Esophagus muscularis mucosa (tissue), 4 donors: ENCODE results near the gene CHRM4. TPM values are rescaled to one million over a fixed set of nuclear protein-coding genes. Genes with fewer than 3 reads are reported as not detected.

Experiments used
- DNase-seq: peaks from one replicate; pipeline ENCODE4 v3.0.0-alpha.2; 2017; ENCODE audit errors: extremely low spot score
- H3K27ac ChIP-seq, 4 donors: fragments of 200-600 bp; sonication (generic); replicated peaks in 1 of 4; 1 replicate in 3 of 4; 2 replicates in 1 of 4; pipeline ENCODE4 v1.5.1; 2016 to 2019; ENCODE audit warnings: mild to moderate bottlenecking in 1 of 4
- H3K27me3 ChIP-seq, 4 donors: fragments of 200-600 bp; sonication (generic); one replicate each; pipeline versions ENCODE4 v1.5.1 to v1.6.0; 2016 to 2019
- H3K36me3 ChIP-seq, 4 donors: fragments of 200-600 bp; sonication (generic); one replicate each; pipeline ENCODE4 v1.5.1; 2016 to 2019
- H3K4me1 ChIP-seq, 4 donors: fragments of 200-600 bp; sonication (generic); one replicate each; pipeline ENCODE4 v1.5.1; 2016 to 2019
- H3K4me3 ChIP-seq, 4 donors: fragments of 200-600 bp; sonication (generic); 1 replicate in 2 of 4; 2 replicates in 2 of 4; pipeline ENCODE4 v1.5.1; 2016 to 2019; ENCODE audit warnings: mild to moderate bottlenecking in 4 of 4, moderate library complexity in 1 of 4
- H3K9me3 ChIP-seq, 4 donors: fragments of 200-600 bp; sonication (generic); 1 replicate in 3 of 4; 2 replicates in 1 of 4; pipeline ENCODE4 v1.5.1; 2016 to 2019
- EP300 ChIP-seq: sonication (generic); formaldehyde crosslinking; IDR thresholded peaks from one replicate; pipeline ENCODE4 v1.6.1; 2017; ENCODE audit warnings: antibody characterized with exemption
- POLR2A ChIP-seq: fragments of 450-650 bp; IDR thresholded peaks from one replicate; pipeline ENCODE4 v1.6.1; 2017; ENCODE audit warnings: antibody characterized with exemption, moderate library complexity, mild to moderate bottlenecking, low read depth
- POLR2AphosphoS5 ChIP-seq, 2 donors: sonication (generic); formaldehyde crosslinking; IDR thresholded peaks; one replicate each; pipeline ENCODE4 v1.6.1; 2017; ENCODE audit warnings: antibody characterized with exemption in 2 of 2
- WGBS: methylation state at CpG from one replicate; pipeline ENCODE4 v1.1.5; 2018; 5-methylcytosine and 5-hydroxymethylcytosine counted together
- intact Hi-C: fragments of 100-400 bp; cut with DNase I; formaldehyde crosslinking; loops from one replicate; pipeline ENCODE4 v1.15.1; 2023
- total RNA-seq, 4 donors: library from RNA; depleted of rRNA; stranded (reverse); fragments of >200 nt; gene quantifications; one replicate each; pipeline versions ENCODE4 v1.1.0 to v1.2.1, GENCODE V29; 2016
- TF ChIP-seq, protein P1 (sequence below), 3 experiments: fragments of 200-600 bp in 2 of 3; fragments of 450-650 bp in 1 of 3; sonication (generic) in 2 of 3; IDR thresholded peaks; one replicate each; pipeline ENCODE4 v1.5.1; 2017 to 2019; ENCODE audit warnings: antibody characterized with exemption in 3 of 3, mild to moderate bottlenecking in 2 of 3, moderate library complexity in 1 of 3

The CHRM4 gene
- total RNA-seq, 4 donors from 2014 or later, result 0.34 to 1.5 (median 1.0) TPM

DNA sequence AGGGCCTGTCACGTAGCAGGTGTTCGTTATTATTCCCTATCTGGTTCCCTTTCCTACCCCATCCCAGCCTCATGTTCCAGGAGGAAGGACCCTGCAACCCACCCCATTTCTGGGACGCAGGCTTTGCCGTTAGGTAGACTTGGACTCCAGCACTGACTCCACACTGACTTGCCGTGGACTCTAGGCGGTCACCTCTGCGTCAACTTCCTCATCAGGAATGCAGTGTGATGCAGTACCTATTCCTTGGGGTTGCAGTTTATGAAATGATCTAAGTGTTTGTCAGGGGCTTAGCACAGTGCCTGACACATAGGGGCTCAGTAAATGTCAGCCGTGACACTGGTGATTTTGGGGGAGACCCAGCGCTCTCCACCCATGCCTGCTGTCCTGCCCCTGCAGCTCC lies 27.5 kb downstream of the CHRM4 start:
- peaks cover 52 to 77% (median 61%) of the 10 kb centered on the region in 4 donors for H3K4me1 ChIP-seq
- DNase-seq, result no peak
- H3K27me3 ChIP-seq, result no peaks in the 10 kb centered on the region
- intact Hi-C loops, result no loop called here
- H3K36me3 ChIP-seq, result peaks cover 0 to 20% (median 13%) of the 10 kb centered on the region in 4 donors
- H3K9me3 ChIP-seq, result no peaks in the 10 kb centered on the region
- 84% methylated on average over 9 of the region's 9 CpGs for WGBS
- TF ChIP-seq EP300 (no peak), POLR2AphosphoS5 (IDR thresholded peaks at IDR 0.05) (no peak), POLR2A (no peak)
- TF ChIP-seq, protein P1, sequence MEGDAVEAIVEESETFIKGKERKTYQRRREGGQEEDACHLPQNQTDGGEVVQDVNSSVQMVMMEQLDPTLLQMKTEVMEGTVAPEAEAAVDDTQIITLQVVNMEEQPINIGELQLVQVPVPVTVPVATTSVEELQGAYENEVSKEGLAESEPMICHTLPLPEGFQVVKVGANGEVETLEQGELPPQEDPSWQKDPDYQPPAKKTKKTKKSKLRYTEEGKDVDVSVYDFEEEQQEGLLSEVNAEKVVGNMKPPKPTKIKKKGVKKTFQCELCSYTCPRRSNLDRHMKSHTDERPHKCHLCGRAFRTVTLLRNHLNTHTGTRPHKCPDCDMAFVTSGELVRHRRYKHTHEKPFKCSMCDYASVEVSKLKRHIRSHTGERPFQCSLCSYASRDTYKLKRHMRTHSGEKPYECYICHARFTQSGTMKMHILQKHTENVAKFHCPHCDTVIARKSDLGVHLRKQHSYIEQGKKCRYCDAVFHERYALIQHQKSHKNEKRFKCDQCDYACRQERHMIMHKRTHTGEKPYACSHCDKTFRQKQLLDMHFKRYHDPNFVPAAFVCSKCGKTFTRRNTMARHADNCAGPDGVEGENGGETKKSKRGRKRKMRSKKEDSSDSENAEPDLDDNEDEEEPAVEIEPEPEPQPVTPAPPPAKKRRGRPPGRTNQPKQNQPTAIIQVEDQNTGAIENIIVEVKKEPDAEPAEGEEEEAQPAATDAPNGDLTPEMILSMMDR (IDR thresholded peaks at IDR 0.05), result no peak
- H3K27ac ChIP-seq, result peak overlapping the region; percentile 74 to 88 (median 82)
- no peak overlapping the region for H3K4me3 ChIP-seq

DNA sequence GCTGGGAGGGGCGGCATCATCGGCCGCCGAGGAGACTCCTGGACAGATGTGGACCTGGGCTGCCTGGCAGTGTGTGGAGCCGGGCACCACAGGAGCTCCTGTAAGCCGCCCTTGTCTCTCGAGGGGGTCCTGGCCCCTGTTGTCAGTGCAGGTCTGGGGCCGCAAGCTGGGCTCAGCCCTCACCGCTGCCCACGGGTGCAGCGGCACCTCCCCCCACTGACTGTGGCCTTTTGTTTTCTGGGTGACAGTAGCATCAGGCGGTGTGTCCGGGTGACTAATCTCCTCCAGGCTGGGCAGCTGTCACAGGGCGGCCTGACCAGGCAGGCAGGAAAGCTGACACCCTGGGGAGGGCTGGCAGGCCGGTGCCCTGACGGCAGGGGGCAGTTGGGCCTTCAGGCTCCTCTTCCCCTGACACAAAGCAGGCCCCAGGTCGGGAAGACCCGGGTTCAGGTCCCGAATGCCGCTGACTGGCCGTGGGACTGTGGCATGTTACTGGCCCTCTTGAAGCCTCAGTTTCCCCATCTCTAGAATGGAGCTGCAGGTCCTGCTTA lies 28.0 kb downstream of the CHRM4 start:
- no peaks in the 10 kb centered on the region for H3K27me3 ChIP-seq
- DNase-seq, result no peak
- peaks cover 52 to 77% (median 61%) of the 10 kb centered on the region in 4 donors for H3K4me1 ChIP-seq
- H3K27ac ChIP-seq, result peak overlapping the region; percentile 74 to 88 (median 82)
- H3K4me3 ChIP-seq, result peak overlapping the region in 3 of 4 donors; percentile 17 to 53 (median 51)
- WGBS, result 39% methylated on average over 16 of the region's 21 CpGs
- intact Hi-C loops, result no loop called here
- H3K36me3 ChIP-seq, result peaks cover 0 to 14% (median 9%) of the 10 kb centered on the region in 4 donors
- TF ChIP-seq POLR2A, result peak; percentile 23
- TF ChIP-seq EP300, result no peak
- TF ChIP-seq, protein P1 (IDR thresholded peaks at IDR 0.05), result no peak
- no peak for TF ChIP-seq POLR2AphosphoS5 (IDR thresholded peaks at IDR 0.05)
- no peaks in the 10 kb centered on the region for H3K9me3 ChIP-seq

DNA sequence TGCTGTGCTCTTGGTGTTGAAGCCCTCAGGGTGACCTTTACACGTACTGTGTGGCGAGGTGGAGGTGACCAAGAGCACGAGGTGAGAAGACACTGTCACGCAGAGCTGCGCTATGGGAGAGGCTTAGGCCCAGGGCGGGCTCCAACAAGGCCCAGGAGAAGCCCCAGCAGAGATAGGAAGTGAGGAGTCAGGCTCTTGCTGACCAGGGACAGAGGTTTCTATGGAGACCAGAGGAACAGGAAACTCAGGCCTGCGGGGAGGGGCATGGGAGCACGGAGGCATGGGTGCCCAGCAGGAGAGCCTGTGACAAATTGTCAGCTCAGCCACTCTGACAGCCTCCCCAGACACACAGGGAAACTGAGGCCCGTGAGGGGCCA lies 28.6 kb downstream of the CHRM4 start:
- peak overlapping the region; percentile 17 to 53 (median 50) for H3K4me3 ChIP-seq
- no peak for DNase-seq
- no peaks in the 10 kb centered on the region for H3K27me3 ChIP-seq
- peaks cover 52 to 77% (median 61%) of the 10 kb centered on the region in 4 donors for H3K4me1 ChIP-seq
- 40% methylated on average over 3 of the region's 9 CpGs for WGBS
- peak overlapping the region; percentile 74 to 88 (median 82) for H3K27ac ChIP-seq
- TF ChIP-seq EP300, result no peak
- TF ChIP-seq, protein P1 (IDR thresholded peaks at IDR 0.05), result no peak
- no peak for TF ChIP-seq POLR2AphosphoS5 (IDR thresholded peaks at IDR 0.05)
- no peak for TF ChIP-seq POLR2A
- no peaks in the 10 kb centered on the region for H3K9me3 ChIP-seq
- intact Hi-C loops, result no loop called here
- peaks cover 0 to 9% (median 4%) of the 10 kb centered on the region in 4 donors for H3K36me3 ChIP-seq

DNA sequence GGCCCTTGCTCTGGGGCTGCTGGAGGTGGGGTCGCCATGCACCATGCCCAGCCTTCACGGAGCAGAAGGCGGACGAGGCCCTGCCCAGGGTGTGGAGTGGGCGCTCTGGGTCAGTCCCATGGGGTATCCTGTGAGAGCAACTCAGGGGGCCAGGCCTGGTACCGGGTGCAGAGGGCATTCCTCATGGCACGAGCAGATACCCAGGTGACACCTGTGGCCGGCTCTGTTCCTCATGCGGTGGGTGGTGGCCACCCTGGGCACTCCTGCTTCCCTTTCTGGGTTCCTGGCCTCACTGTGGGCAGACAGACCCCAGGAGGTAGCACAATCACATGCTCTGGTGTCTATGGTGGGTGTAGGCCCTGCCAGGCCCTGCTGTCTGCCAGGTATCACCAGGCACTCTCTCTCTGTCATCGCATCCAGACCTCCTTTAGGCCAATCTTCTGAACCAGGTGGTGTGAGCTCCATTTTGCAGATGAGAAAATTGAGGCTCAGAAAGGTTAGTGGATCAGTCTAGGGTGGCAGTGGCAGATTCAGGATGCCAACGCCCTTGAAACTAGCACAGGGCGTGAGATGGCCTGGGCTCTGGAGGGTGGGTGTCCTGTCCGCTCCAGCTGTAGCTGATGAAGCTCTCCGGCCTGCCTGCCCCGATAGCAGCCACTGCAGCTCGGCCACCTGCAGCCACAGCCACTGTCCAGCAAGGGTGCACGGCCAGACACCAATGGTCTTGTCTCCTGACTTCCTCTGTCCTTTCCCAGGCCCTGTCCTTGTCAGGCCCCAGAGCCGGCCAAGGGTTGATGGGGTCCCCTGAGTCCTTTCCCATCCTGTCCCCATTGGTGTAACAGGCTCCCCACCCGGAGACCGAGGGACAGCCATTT lies 29.2 kb downstream of the CHRM4 start:
- intact Hi-C loops, result no loop called here
- peak overlapping the region; percentile 74 to 88 (median 82) for H3K27ac ChIP-seq
- 49% methylated on average over 16 of the region's 20 CpGs for WGBS
- DNase-seq, result no peak
- TF ChIP-seq, protein P1 (IDR thresholded peaks at IDR 0.05), result no peak
- TF ChIP-seq POLR2A (no peak), POLR2AphosphoS5 (IDR thresholded peaks at IDR 0.05) (no peak), EP300 (no peak)
- H3K36me3 ChIP-seq, result peaks cover 0 to 5% (median 0%) of the 10 kb centered on the region in 4 donors
- H3K27me3 ChIP-seq, result no peaks in the 10 kb centered on the region
- peak overlapping the region; percentile 48 to 55 (median 52) for H3K4me3 ChIP-seq
- peaks cover 46 to 71% (median 58%) of the 10 kb centered on the region in 4 donors for H3K4me1 ChIP-seq
- H3K9me3 ChIP-seq, result no peaks in the 10 kb centered on the region
